ENCODE data around the gene SSNA1. TPM values are rescaled to one million over a fixed set of nuclear protein-coding genes. Genes with fewer than 3 reads are reported as not detected.

SSNA1 gene
- total and polyA plus RNA-seq, 12 donors = 13.2 to 138 (median 70.3) TPM

- no peak overlapping the region for H3K4me3 ChIP-seq
- intact Hi-C loops (cut with DNase I) = no loop called here
- 87 to 95% (median 91%) methylated on average over 7 to 48 of the region's 48 CpGs for WGBS, 4 donors
- no peaks in the 10 kb centered on the region for H3K9me3 ChIP-seq (replicated peaks in 1 of 3)
- peaks cover 0 to 59% of the 10 kb centered on the region in 2 donors for H3K36me3 ChIP-seq (replicated peaks in 1 of 2)
- DNase-seq = no peak
- peaks cover 19 to 29% of the 10 kb centered on the region in 2 donors for H3K4me1 ChIP-seq (replicated peaks in 1 of 2)
- no peak overlapping the region for H3K27ac ChIP-seq
- H3K27me3 ChIP-seq = no peaks in the 10 kb centered on the region
- TF ChIP-seq POLR2A (IDR thresholded peaks at IDR 0.05) (no peak), CTCF (IDR thresholded peaks at IDR 0.05) (no peak)
Observed at GRCh38 chr9:137184881-137185660, 3.4 kb upstream of the SSNA1 start.

GRCh38 chr9:137185921-137186320 is 2.6 kb upstream of the SSNA1 start:
- WGBS, 4 donors = 90 to 95% (median 92%) methylated on average over 2 to 19 of the region's 19 CpGs
- Histone ChIP-seq H3K4me3 (no peak overlapping the region), H3K27me3 (no peaks in the 10 kb centered on the region), H3K4me1 (replicated peaks in 1 of 2) (peaks cover 20 to 32% of the 10 kb centered on the region in 2 donors), H3K36me3 (replicated peaks in 1 of 2) (peaks cover 0 to 59% of the 10 kb centered on the region in 2 donors), H3K27ac (no peak overlapping the region), H3K9me3 (replicated peaks in 1 of 3) (no peaks in the 10 kb centered on the region)
- no peak for DNase-seq
- intact Hi-C loops (cut with DNase I) = no loop called here
- no peak for TF ChIP-seq POLR2A (IDR thresholded peaks at IDR 0.05)
- no peak for TF ChIP-seq CTCF (IDR thresholded peaks at IDR 0.05)

GRCh38 chr9:137186385-137186784 is 2.1 kb upstream of the SSNA1 start:
- DNase-seq = no peak
- peaks cover 0 to 58% of the 10 kb centered on the region in 2 donors for H3K36me3 ChIP-seq (replicated peaks in 1 of 2)
- intact Hi-C loops (cut with DNase I) = no loop called here
- WGBS, 4 donors = 61 to 75% (median 70%) methylated on average over 4 to 6 of the region's 6 CpGs; no CpG with 5 or more reads in 1 of the 4 donors
- H3K27me3 ChIP-seq = no peaks in the 10 kb centered on the region
- peaks cover 20 to 32% of the 10 kb centered on the region in 2 donors for H3K4me1 ChIP-seq (replicated peaks in 1 of 2)
- H3K9me3 ChIP-seq (replicated peaks in 1 of 3) = no peaks in the 10 kb centered on the region
- H3K4me3 ChIP-seq = no peak overlapping the region
- no peak overlapping the region for H3K27ac ChIP-seq
- TF ChIP-seq CTCF (IDR thresholded peaks at IDR 0.05) = no peak
- TF ChIP-seq POLR2A (IDR thresholded peaks at IDR 0.05) = no peak

GRCh38 chr9:137187386-137187785 is 1.1 kb upstream of the SSNA1 start:
- Histone ChIP-seq H3K9me3 (replicated peaks in 1 of 3) (no peaks in the 10 kb centered on the region), H3K27ac (no peak overlapping the region), H3K36me3 (replicated peaks in 1 of 2) (peaks cover 0 to 56% of the 10 kb centered on the region in 2 donors), H3K4me1 (replicated peaks in 1 of 2) (peaks cover 20 to 32% of the 10 kb centered on the region in 2 donors), H3K4me3 (peak overlapping the region in 3 of 4 donors; percentile 70 to 82 (median 82)), H3K27me3 (no peaks in the 10 kb centered on the region)
- TF ChIP-seq CTCF (IDR thresholded peaks at IDR 0.05) (no peak), POLR2A (IDR thresholded peaks at IDR 0.05) (no peak)
- 74 to 85% (median 78%) methylated on average over 10 to 15 of the region's 15 CpGs for WGBS, 4 donors
- intact Hi-C loops (cut with DNase I) = no loop called here
- DNase-seq = no peak
